GM21528 (cell line): ENCODE data around the gene ZNF532.
"Not testable (repeated sequence)": the region's sequence is repeated elsewhere in the genome, so short reads cannot be mapped to it uniquely, and the experiment has no call there.

ENCODE experiments used
- ATAC-seq: cut with Tn5 transposase; IDR thresholded peaks from one replicate; pipeline ENCODE4 v1.9.1; 2021; ENCODE audit warnings: mild to moderate bottlenecking, moderate library complexity; ENCODE audit not compliant: unreplicated experiment, low FRiP score

ZNF532 gene

GRCh38 chr18:58997811-58998337, 133.2 kb downstream of the ZNF532 start:
- no peak for ATAC-seq

DNA sequence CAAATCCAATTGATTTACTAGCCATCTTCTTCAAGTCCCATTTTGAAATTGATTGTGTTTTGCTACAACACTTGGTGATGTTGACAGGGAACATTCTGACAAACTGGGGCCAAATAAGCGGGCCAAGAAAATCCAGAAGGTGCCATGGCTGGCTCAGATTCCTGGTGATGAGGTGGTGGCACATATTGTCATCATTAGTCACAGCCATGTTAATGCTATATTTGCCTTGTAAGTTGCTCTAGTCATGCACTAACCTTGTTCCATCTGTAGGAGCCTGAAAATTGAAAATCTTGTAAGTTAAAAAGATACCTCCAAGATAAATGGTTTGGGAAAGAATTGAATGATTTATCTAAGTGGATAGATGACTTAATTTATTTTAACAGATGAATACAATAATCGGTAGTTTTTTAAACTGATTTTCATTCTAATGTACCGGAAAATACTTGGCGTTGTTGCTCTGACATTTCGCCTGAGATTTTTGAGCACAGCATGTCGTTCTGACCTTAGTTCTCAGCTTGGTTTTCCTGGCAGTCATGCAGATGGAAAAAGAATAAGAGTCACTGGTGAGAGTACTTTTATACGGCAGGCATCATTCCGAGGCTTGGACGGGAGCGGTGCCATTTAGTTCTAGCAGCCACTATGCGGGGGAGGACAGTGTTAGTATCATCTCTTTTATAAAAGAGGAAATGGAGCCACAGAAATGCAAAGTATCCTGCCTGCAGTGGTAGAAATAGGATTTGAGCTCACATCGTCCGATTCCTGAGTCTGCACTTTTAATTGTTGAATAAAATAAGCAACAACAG, 133.9 kb downstream of the ZNF532 start:
- ATAC-seq = peak; percentile 71

GRCh38 chr18:59001166-59001565, 136.5 kb downstream of the ZNF532 start:
- ATAC-seq = no peak

DNA sequence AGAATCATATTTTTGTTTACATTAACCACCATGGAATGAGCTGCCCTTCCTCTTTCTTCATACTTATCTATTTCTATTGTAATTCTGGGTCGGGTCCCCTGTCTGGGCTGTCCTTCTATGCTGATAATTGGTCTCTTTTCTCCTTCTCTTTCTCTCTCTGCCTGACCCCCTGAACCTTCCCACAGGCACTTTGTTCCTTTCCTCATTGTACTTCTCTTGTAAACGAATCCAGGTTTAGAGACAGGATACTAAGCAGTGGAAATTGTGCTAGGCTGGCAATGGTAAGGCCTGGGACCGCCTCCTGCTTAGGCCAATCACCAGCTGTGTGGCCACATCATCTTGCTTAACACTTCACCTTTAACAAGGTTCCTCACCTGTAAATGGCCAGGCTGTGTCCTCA, 137.0 kb downstream of the ZNF532 start:
- ATAC-seq = no peak

- no peak for ATAC-seq
Observed at GRCh38 chr18:59002974-59003594, 138.4 kb downstream of the ZNF532 start.

DNA sequence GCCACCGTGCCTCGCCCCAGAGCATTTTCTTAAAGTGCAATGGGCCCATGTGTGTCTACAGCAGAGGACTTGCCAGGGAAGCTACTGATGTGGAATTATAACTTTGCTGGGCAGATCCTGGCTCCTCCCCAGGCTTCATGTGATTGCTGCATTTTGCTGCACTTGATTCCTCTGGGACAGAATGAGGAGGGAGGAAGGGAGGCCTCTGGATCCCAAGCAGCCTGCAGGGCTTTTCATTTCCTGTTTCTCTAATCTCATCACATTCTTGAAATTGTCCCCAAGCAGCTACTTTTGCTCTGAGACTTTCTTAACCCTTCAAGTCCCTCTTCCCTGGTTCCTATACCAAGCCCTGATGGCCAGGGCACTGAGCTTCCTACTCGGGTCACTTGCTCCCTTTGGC, 140.6 kb downstream of the ZNF532 start:
- ATAC-seq = no peak

DNA sequence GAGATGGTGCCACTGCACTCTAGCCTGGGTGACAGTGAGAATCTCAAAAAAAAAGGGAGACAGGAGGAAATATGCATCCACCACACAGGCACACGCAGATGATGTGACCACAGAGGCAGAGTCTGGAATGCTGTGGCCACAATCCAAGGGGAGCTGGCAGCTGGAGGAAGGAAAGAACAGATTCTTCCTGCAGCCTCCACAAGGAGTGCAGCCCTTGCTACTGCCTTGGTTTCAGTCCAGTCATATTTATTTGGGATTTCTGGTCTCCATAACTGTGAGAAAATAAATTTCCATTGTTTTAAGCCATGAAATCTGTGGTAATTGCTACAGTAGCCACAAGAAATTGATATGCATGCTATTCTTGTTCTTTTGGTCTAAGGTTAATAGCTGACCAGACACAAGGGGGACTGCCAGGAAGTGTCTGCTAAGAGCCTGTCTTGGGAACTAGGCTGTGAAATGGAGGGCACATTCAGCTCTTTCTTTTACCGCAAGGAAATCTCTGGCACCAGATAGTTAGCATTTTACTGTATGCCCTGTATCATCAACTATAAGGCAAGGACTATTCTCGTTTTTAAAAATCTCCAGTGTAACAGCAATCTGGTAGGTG, 141.9 kb downstream of the ZNF532 start:
- ATAC-seq = no peak

- ATAC-seq = no peak
Observed at GRCh38 chr18:59008302-59008974, 143.8 kb downstream of the ZNF532 start.

- no peak for ATAC-seq
Observed at GRCh38 chr18:59009846-59010245, 145.2 kb downstream of the ZNF532 start.

GRCh38 chr18:59011289-59011688, 146.6 kb downstream of the ZNF532 start:
- no peak for ATAC-seq

DNA sequence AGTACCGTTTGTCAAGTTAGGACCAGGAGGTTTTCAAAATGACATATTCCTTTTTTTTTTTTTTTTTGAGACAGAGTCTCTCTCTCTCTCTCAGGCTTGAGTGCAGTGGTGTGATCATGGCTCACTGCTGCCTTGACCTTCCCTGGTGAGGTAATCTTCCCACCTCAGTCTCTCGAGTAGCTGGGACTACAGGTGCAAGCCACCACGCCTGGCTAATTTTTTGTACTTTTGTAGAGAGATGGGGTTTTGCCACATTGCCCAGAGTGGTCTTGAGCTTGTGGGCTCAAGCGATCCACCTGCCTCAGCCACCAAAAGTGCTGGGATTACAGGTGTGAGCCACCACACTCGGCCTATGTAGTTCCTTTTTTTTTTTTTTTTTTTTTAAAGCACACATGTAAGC, 147.1 kb downstream of the ZNF532 start:
- no peak for ATAC-seq

GRCh38 chr18:59012815-59013705, 148.4 kb downstream of the ZNF532 start:
- ATAC-seq = no peak

- ATAC-seq = no peak
Observed at GRCh38 chr18:59013744-59014143, 149.1 kb downstream of the ZNF532 start.

DNA sequence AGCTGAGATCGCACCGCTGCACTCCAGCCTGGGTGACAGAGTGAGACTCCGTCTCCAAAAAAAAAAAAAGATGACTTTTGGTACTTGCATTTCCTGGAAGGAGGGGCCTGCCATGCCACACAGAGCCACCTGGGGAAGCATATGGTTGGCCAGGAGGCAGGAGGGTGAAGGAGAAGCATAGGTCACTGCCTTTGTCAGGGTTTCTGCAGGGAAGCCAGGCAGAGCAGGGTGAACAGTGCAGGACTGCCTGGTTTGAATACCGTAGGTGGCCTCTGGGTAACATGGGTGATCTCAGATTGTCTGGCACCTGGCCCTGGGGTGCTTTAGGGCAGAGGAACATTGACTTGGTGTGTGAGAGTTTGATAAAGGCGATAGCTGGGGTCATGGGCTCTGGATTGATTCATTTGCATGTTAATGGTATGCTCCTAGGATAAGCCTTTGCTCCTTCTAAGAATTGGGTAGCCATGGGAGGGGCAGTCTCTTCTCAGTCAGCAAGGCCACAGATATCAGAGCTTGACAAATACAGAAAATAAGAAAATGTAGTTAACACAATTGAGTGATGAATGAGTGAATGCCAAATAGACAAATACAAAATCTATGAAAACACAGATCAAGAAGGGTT, 151.0 kb downstream of the ZNF532 start:
- no peak for ATAC-seq

DNA sequence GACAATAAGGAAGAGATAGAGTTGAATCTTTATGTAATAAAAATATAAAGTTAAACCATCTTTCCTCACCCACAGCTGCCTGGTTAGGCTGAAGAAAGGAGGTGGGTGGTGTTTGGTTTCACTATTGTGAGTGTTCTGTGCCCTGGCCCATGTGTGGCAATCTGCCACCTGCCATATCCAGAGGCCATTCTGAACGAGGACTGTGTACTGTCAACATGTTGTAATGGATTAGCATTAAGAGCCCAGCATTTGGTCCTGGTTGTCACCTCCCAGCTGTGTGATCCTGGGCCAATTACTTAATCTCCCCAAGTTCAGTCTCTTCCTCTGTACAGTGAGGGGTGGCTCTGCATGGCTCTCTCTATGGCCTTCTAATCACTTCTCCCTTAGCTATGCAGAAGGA, 156.8 kb downstream of the ZNF532 start:
- no peak for ATAC-seq

GRCh38 chr18:59022167-59022945, 157.7 kb downstream of the ZNF532 start:
- ATAC-seq = no peak

- no peak for ATAC-seq
Observed at GRCh38 chr18:59024829-59025228, 160.2 kb downstream of the ZNF532 start.

- ATAC-seq = not testable (repeated sequence)
Observed at GRCh38 chr18:59025532-59025931, 160.9 kb downstream of the ZNF532 start.

GRCh38 chr18:59026364-59026763, 161.7 kb downstream of the ZNF532 start:
- ATAC-seq = no peak
